ENCODE data around the gene RFX4. TPM values are rescaled to one million over a fixed set of nuclear protein-coding genes. Genes with fewer than 3 reads are reported as not detected.

The RFX4 gene
- total and polyA plus RNA-seq, 9 of the 15 experiments (the other 6 are each of a cell fraction or from before 2014, with no cell fraction given): not detected

- no peak for TF ChIP-seq ETV6 (IDR thresholded peaks at IDR 0.05; ENCODE audit: borderline replicate concordance in 1 of 2, low read depth in 2 of 2, low read length in 1 of 2)
- TF ChIP-seq ETV6 (CRISPR knock-in tag; IDR thresholded peaks at IDR 0.05; ENCODE audit: borderline replicate concordance): no peak
- peak; percentile 94 for TF ChIP-seq ETV5 (CRISPR knock-in tag; IDR thresholded peaks at IDR 0.05; ENCODE audit: low read depth)
- no peak for TF ChIP-seq HMG20A (CRISPR knock-in tag; conservative IDR thresholded peaks at IDR 0.05)
- no peak for TF ChIP-seq ZNF318 (IDR thresholded peaks at IDR 0.05; ENCODE audit: borderline replicate concordance in 1 of 2, low read depth in 1 of 2)
- no peak for TF ChIP-seq IFI16 (CRISPR knock-in tag; IDR thresholded peaks at IDR 0.05)
- TF ChIP-seq UBTF (IDR thresholded peaks at IDR 0.05; ENCODE audit: borderline replicate concordance in 1 of 2, low read depth in 2 of 2, low read length in 2 of 2): 0 out of 4 replicates have a peak, but pooled peaks of 1 of the 2 experiments have one; percentile 55
- peak; percentile 20; the same call in 1 of the 2 replicates for TF ChIP-seq BHLHE40 (IDR thresholded peaks at IDR 0.05; ENCODE audit: low read length)
- no peak for TF ChIP-seq FOXJ3 (CRISPR knock-in tag; IDR thresholded peaks at IDR 0.05)
- TF ChIP-seq ZNF511 (CRISPR knock-in tag; IDR thresholded peaks at IDR 0.05): peak; percentile 69; the same call in 1 of the 2 replicates
- TF ChIP-seq ZBED1 (IDR thresholded peaks at IDR 0.05): no peak
- no peak for TF ChIP-seq ZKSCAN3 (CRISPR knock-in tag; IDR thresholded peaks at IDR 0.05)
- TF ChIP-seq FOXP1 (CRISPR knock-in tag; IDR thresholded peaks at IDR 0.05): peak; percentile 85
- TF ChIP-seq MCM3 (IDR thresholded peaks at IDR 0.05): no peak
- no peak for TF ChIP-seq SAFB (IDR thresholded peaks at IDR 0.05; ENCODE audit: borderline replicate concordance, low read depth, low read length)
- no peak for TF ChIP-seq MCM7 (IDR thresholded peaks at IDR 0.05)
Observed at GRCh38 chr12:106774005-106774807, 191.4 kb downstream of the RFX4 start, which contains the start of gene RIC8B (continued).
